Endothelial cell of umbilical vein (primary cell): ENCODE results near the gene SMS.
"Not testable (repeated sequence)": the region's sequence is repeated elsewhere in the genome, so short reads cannot be mapped to it uniquely, and the experiment has no call there.

Experiments
- EZH2 ChIP-seq: IDR thresholded peaks from 2 replicates; pipeline ENCODE4 v1.6.1; 2012; ENCODE audit warnings: borderline replicate concordance, low read depth, mild to moderate bottlenecking, moderate library complexity, low read length, inconsistent platforms; ENCODE audit not compliant: severe bottlenecking
- POLR2A ChIP-seq: IDR thresholded peaks from 2 replicates; pipeline ENCODE4 v1.6.1; 2012; ENCODE audit warnings: low read depth, mild to moderate bottlenecking, control low read depth, low read length
- POLR2AphosphoS5 ChIP-seq: IDR thresholded peaks from 2 replicates; pipeline ENCODE4 v1.6.1; 2012; ENCODE audit warnings: low read depth, mild to moderate bottlenecking, control low read depth, low read length, moderate library complexity; ENCODE audit not compliant: insufficient read depth
- TF ChIP-seq, protein P1 (sequence below), 2 donors: IDR thresholded peaks; 1 replicate in 1 of 2; 2 replicates in 1 of 2; pipeline ENCODE4 v1.5.1; 2011; ENCODE audit warnings: low read length in 2 of 2, mild to moderate bottlenecking in 2 of 2, moderate library complexity in 2 of 2, control low read depth in 1 of 2, inconsistent platforms in 1 of 2, low read depth in 1 of 2; ENCODE audit not compliant: insufficient read depth in 1 of 2; ENCODE audit errors: extremely low read depth in 1 of 2
- TF ChIP-seq, protein P2 (sequence below): IDR thresholded peaks from 2 replicates; pipeline ENCODE4 v1.6.1; 2011; ENCODE audit not compliant: insufficient read depth, insufficient read length

DNA sequence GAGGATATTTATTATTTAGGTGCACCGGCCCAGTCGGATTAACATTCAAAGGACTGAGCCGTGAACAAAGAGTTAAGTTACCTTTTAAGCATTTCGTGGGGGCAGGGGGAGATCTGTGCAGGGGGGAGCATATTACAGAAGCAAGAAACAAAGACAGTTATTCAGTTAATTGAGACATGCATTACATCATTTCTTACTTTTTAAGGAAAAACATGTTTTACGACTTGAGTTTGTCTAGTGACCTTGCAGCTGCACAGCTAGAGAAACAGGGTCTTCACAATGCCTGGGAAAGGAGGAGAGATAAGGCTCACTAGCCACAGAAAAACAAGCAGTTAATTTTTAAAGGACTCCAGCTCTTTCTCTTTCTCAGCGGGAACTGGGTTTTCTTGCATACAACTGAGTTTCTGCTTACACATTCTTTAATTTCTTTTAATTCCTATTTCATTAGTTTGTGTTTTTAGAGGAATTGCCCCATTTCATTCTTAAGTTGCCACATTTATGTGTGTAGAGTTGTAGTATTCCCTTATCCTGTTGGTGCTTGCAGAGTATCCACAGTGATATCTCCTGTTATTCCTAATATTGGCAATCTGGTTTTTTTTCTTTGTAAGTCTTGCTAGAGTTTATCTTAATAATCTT is 12.8 kb downstream of the SMS start:
- TF ChIP-seq POLR2A, EZH2, POLR2AphosphoS5: not testable (repeated sequence)
- TF ChIP-seq, protein P1, sequence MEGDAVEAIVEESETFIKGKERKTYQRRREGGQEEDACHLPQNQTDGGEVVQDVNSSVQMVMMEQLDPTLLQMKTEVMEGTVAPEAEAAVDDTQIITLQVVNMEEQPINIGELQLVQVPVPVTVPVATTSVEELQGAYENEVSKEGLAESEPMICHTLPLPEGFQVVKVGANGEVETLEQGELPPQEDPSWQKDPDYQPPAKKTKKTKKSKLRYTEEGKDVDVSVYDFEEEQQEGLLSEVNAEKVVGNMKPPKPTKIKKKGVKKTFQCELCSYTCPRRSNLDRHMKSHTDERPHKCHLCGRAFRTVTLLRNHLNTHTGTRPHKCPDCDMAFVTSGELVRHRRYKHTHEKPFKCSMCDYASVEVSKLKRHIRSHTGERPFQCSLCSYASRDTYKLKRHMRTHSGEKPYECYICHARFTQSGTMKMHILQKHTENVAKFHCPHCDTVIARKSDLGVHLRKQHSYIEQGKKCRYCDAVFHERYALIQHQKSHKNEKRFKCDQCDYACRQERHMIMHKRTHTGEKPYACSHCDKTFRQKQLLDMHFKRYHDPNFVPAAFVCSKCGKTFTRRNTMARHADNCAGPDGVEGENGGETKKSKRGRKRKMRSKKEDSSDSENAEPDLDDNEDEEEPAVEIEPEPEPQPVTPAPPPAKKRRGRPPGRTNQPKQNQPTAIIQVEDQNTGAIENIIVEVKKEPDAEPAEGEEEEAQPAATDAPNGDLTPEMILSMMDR (IDR thresholded peaks at IDR 0.05; ENCODE audit: extremely low read depth in 1 of 2, insufficient read depth in 1 of 2, low read depth in 1 of 2, low read length in 2 of 2) = not testable (repeated sequence)
- TF ChIP-seq, protein P2, sequence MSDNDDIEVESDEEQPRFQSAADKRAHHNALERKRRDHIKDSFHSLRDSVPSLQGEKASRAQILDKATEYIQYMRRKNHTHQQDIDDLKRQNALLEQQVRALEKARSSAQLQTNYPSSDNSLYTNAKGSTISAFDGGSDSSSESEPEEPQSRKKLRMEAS = not testable (repeated sequence)
